Common myeloid progenitor, CD34-positive (primary cell): ENCODE measurements around the gene TCTN2.

Experiments
- CTCF ChIA-PET: fragments of 350-600 bp; sonication (Branson Sonifier 250); formaldehyde crosslinking; loops from one replicate; lab custom pipeline; 2021; ENCODE audit warnings: antibody characterized with exemption; lab: Charles Lee
- POLR2A ChIA-PET: fragments of 350-600 bp; sonication (Branson Sonifier 250); formaldehyde crosslinking; loops from one replicate; lab custom pipeline; 2021; ENCODE audit warnings: antibody characterized with exemption; lab: Charles Lee
- DNase-seq, 3 donors: peaks; one replicate each; pipeline versions ENCODE4 v3.0.0 to v3.0.0-alpha.2; 2013
- H3K27ac ChIP-seq, 2 experiments: 1 replicate in 1 of 2; 2 replicates in 1 of 2; pipeline ENCODE4 v1.7.0; 2013; ENCODE audit warnings: inconsistent platforms in 2 of 2, low read length in 2 of 2, mild to moderate bottlenecking in 2 of 2, low read depth in 1 of 2, moderate library complexity in 1 of 2; ENCODE audit not compliant: severe bottlenecking in 2 of 2, insufficient read depth in 1 of 2, poor library complexity in 1 of 2
- H3K27me3 ChIP-seq, 5 experiments: replicated peaks in 2 of 5; 1 replicate in 3 of 5; 2 replicates in 2 of 5; pipeline versions ENCODE4 v1.6.1 to v1.7.0; 2013; ENCODE audit warnings: low read length in 4 of 5, mild to moderate bottlenecking in 2 of 5, moderate library complexity in 2 of 5, inconsistent platforms in 1 of 5; ENCODE audit not compliant: insufficient read depth in 5 of 5, control insufficient read depth in 4 of 5
- H3K36me3 ChIP-seq, 4 experiments: 1 replicate in 2 of 4; 2 replicates in 2 of 4; pipeline versions ENCODE4 v1.6.1 to v1.7.0; 2013; ENCODE audit warnings: low read length in 3 of 4, control low read depth in 1 of 4, mild to moderate bottlenecking in 1 of 4; ENCODE audit not compliant: control insufficient read depth in 4 of 4, insufficient read depth in 4 of 4
- H3K4me1 ChIP-seq, 4 experiments: 1 replicate in 3 of 4; 2 replicates in 1 of 4; pipeline versions ENCODE4 v1.6.1 to v1.7.1; 2013; ENCODE audit warnings: low read length in 3 of 4, mild to moderate bottlenecking in 3 of 4, control low read depth in 1 of 4, inconsistent platforms in 1 of 4, moderate library complexity in 1 of 4; ENCODE audit not compliant: control insufficient read depth in 4 of 4, insufficient read depth in 4 of 4; ENCODE audit errors: control extremely low read depth in 1 of 4
- H3K4me3 ChIP-seq, 7 experiments: 1 replicate in 4 of 7; 2 replicates in 3 of 7; pipeline versions ENCODE4 v1.5.1 to v1.7.0; 2013; ENCODE audit warnings: mild to moderate bottlenecking in 7 of 7, low read length in 6 of 7, moderate library complexity in 6 of 7, inconsistent platforms in 2 of 7, low read depth in 2 of 7, control low read depth in 1 of 7; ENCODE audit not compliant: insufficient read depth in 4 of 7, control insufficient read depth in 1 of 7; ENCODE audit errors: extremely low read depth in 1 of 7
- H3K9me3 ChIP-seq, 5 experiments: 1 replicate in 4 of 5; 2 replicates in 1 of 5; pipeline versions ENCODE4 v1.6.1 to v1.7.1; 2013; ENCODE audit warnings: low read length in 4 of 5, mild to moderate bottlenecking in 2 of 5, inconsistent platforms in 1 of 5, low read depth in 1 of 5, moderate library complexity in 1 of 5; ENCODE audit not compliant: control insufficient read depth in 4 of 5, insufficient read depth in 2 of 5; ENCODE audit errors: control extremely low read depth in 1 of 5
- WGBS: methylation state at CpG from one replicate; pipeline ENCODE4 v1.1.5; 2013; ENCODE audit not compliant: insufficient coverage; 5-methylcytosine and 5-hydroxymethylcytosine counted together

TCTN2 gene

DNA sequence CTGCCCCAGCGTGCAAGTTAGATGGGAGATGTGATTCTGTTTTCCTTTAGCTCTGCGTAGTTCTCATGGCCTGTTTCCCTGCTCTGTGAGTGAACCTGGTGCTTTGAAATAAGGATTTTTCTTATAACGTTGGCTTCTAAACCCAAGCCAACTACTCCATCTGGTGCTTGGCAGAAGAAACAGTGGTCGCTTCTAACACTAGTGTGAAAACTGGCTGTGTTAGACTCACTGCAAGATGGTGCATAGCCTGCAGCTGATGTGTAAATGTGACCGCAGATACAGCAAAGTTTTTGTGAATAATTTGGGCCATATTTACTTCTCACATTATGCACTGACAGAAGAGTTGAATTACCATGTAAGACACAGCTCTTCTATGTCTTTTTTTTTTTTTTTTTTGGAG is 25.0 kb upstream of the TCTN2 start:
- no peaks in the 10 kb centered on the region for H3K4me1 ChIP-seq
- no peak for DNase-seq
- 100% methylated on average over 3 of the region's 5 CpGs for WGBS
- no peak overlapping the region for H3K27ac ChIP-seq
- CTCF ChIA-PET, result no interaction called here
- no peaks in the 10 kb centered on the region for H3K27me3 ChIP-seq
- POLR2A ChIA-PET, result interaction anchor here (0.6 kb wide), 1 partner anchor 385 kb away, joined by 5 read pairs; no protein-coding TSS in a partner anchor
- H3K4me3 ChIP-seq, result no peak overlapping the region
- peaks cover 14 to 56% (median 35%) of the 10 kb centered on the region in 4 experiments for H3K36me3 ChIP-seq
- no peaks in the 10 kb centered on the region for H3K9me3 ChIP-seq

GRCh38 chr12:123648401-123648800 is 22.5 kb upstream of the TCTN2 start:
- H3K4me3 ChIP-seq, result no peak overlapping the region
- no peaks in the 10 kb centered on the region for H3K9me3 ChIP-seq
- WGBS, result 100% methylated on average over 3 of the region's 5 CpGs
- no peak overlapping the region for H3K27ac ChIP-seq
- no peaks in the 10 kb centered on the region for H3K27me3 ChIP-seq
- DNase-seq, result no peak
- CTCF ChIA-PET, result no interaction called here
- no peaks in the 10 kb centered on the region for H3K4me1 ChIP-seq
- peaks cover 19 to 59% (median 39%) of the 10 kb centered on the region in 4 experiments for H3K36me3 ChIP-seq
- POLR2A ChIA-PET, result no interaction called here

DNA sequence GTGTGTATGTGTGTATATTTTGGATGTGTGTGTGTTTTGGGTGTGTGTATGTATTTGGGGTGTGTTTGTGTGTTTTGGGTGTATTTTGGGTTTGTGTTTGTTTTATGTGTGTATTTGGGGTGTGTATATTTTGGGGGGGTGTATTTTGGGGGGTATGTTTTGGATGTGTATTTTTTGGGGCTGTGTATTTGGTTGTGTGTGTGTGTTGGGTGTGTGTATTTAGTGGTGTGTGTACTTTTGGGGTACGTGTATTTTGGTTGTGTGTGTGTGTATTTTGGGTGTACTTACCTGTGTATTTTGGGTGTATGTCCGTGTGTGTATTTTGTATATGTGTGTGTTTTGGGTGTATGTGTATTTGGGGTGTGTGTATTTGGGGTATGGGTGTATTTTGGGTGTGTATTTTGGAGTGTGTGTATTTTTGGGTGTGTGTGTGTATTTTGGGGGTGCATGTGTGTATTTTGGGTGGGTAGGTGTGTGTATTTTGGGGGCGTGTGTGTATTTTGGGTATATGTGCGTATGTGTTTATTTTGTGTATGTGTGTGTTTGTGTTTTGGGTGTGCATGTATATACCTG is 16.7 kb upstream of the TCTN2 start:
- ChIA-PET CTCF (no interaction called here), POLR2A (no interaction called here)
- no peaks in the 10 kb centered on the region for H3K4me1 ChIP-seq
- H3K27me3 ChIP-seq, result no peaks in the 10 kb centered on the region
- no peak for DNase-seq
- H3K9me3 ChIP-seq, result no peaks in the 10 kb centered on the region
- 100% methylated on average over 3 of the region's 4 CpGs for WGBS
- peaks cover 20 to 61% (median 38%) of the 10 kb centered on the region in 4 experiments for H3K36me3 ChIP-seq
- no peak overlapping the region for H3K27ac ChIP-seq
- H3K4me3 ChIP-seq, result no peak overlapping the region

DNA sequence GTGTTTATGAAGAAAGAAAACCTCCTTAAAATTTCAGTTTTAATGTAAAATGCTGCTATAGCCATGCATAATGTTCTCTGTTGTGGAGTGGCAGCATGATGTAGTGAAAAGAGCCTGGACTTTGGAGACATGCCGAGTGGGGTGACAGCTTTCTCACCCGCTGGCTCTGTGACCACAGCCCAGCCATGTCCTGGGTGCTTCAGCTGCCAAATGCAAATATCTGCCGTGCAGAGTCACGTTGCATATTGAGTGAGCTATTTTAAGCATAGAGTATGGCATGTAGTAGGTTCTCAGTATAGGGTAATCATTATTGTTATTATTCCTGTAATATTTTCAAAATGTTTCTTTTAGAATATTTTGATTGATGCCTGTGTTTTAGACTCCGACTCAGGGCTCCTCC is 15.5 kb upstream of the TCTN2 start:
- Histone ChIP-seq H3K9me3 (no peaks in the 10 kb centered on the region), H3K4me1 (no peaks in the 10 kb centered on the region), H3K4me3 (no peak overlapping the region), H3K27me3 (no peaks in the 10 kb centered on the region), H3K27ac (no peak overlapping the region), H3K36me3 (peaks cover 19 to 60% (median 36%) of the 10 kb centered on the region in 4 experiments)
- WGBS, result 90% methylated on average over 2 of the region's 5 CpGs
- CTCF ChIA-PET, result interaction anchor here (1.0 to 1.4 kb wide), 4 partner anchors 11 to 331 kb away, joined by 3 to 5 read pairs (median 3); no protein-coding TSS in a partner anchor
- POLR2A ChIA-PET, result interaction anchor here (0.6 kb wide), 1 partner anchor 199 kb away, joined by 3 read pairs; no protein-coding TSS in a partner anchor
- DNase-seq, result no peak

DNA sequence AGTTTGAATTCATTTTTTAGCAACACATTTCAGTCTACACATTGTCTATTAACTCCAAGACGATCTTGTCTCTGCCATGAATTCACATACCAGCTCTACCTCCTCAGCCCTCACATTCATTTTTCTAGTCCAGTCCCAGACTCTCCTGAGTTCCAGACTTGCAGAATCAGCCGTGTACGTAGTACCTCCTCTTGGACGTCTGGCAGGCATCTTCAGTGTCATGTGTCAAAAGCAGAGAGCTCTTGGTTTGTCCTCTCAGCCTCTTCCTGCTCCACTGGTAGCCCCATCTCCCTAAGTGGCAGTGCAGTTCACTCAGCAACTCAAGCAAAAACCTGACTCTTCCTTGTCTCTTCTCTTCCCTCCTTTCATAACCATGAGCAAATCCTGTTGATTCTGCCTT is 14.5 kb upstream of the TCTN2 start:
- no peaks in the 10 kb centered on the region for H3K9me3 ChIP-seq
- H3K4me1 ChIP-seq, result no peaks in the 10 kb centered on the region
- 89% methylated on average over 4 of the region's 4 CpGs for WGBS
- DNase-seq, result no peak
- no peaks in the 10 kb centered on the region for H3K27me3 ChIP-seq
- ChIA-PET CTCF (interaction anchor here (1.0 to 1.4 kb wide), 5 partner anchors 12 to 330 kb away, joined by 3 to 5 read pairs (median 3); no protein-coding TSS in a partner anchor), POLR2A (no interaction called here)
- peaks cover 14 to 56% (median 34%) of the 10 kb centered on the region in 4 experiments for H3K36me3 ChIP-seq
- H3K27ac ChIP-seq, result no peak overlapping the region
- H3K4me3 ChIP-seq, result no peak overlapping the region

GRCh38 chr12:123657211-123657610 is 13.7 kb upstream of the TCTN2 start:
- Histone ChIP-seq H3K4me3 (no peak overlapping the region), H3K27ac (no peak overlapping the region), H3K4me1 (no peaks in the 10 kb centered on the region), H3K36me3 (peaks cover 14 to 50% (median 33%) of the 10 kb centered on the region in 4 experiments), H3K27me3 (no peaks in the 10 kb centered on the region), H3K9me3 (no peaks in the 10 kb centered on the region)
- 99% methylated on average over 9 of the region's 9 CpGs for WGBS
- CTCF ChIA-PET, result interaction anchor here (1.1 to 1.6 kb wide), 2 partner anchors 12 to 16 kb away, joined by 3 read pairs; no protein-coding TSS in a partner anchor
- no peak for DNase-seq
- POLR2A ChIA-PET, result no interaction called here

GRCh38 chr12:123659996-123660727 is 10.8 kb upstream of the TCTN2 start:
- no CpG with 5 or more reads among the region's 5 CpGs for WGBS
- Histone ChIP-seq H3K4me1 (no peaks in the 10 kb centered on the region), H3K36me3 (peaks cover 7 to 45% (median 23%) of the 10 kb centered on the region in 4 experiments), H3K9me3 (no peaks in the 10 kb centered on the region), H3K27me3 (no peaks in the 10 kb centered on the region), H3K27ac (peak overlapping the region in 1 of 2 experiments; percentile 64), H3K4me3 (no peak overlapping the region)
- ChIA-PET POLR2A (interaction anchor here (0.6 kb wide), 1 partner anchor 862 kb away, joined by 3 read pairs; no protein-coding TSS in a partner anchor), CTCF (interaction anchor here (1.3 kb wide), 1 partner anchor 18 kb away, joined by 4 read pairs; no protein-coding TSS in a partner anchor)
- peak in 1 of 3 donors; percentile 3 for DNase-seq
